ENCODE measurements around the gene ARL4D. TPM values are rescaled to one million over a fixed set of nuclear protein-coding genes. Genes with fewer than 3 reads are reported as not detected.

The ARL4D gene
- total and polyA plus RNA-seq, 9 donors, result 6.2 to 34.1 (median 18.9) TPM

DNA sequence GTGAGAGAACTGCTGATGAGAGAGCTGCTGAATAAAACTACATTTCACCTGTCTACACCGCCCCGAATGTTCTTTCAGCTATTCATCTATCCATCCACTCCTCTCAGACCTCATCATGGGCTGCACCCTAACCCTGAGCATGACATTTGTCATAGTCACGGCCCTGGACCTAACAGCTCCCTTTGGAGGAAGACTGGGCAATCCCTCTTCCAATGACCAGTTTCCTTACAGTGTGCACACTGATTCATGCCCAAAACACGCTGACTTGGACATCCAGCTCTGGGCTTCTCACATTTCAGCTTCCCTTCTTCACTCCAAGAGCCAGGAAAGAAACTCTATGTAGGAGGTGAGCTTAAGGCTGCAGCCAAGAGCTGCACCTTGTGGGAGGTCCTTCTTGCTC lies 41.8 kb upstream of the ARL4D start:
- H3K9me3 ChIP-seq, result no peaks in the 10 kb centered on the region
- H3K27ac ChIP-seq, result no peak overlapping the region
- WGBS, 3 donors, result 43 to 46% (median 44%) methylated on average over 4 of the region's 4 CpGs
- no peak for TF ChIP-seq EP300 (IDR thresholded peaks at IDR 0.05)
- TF ChIP-seq POLR2A (IDR thresholded peaks at IDR 0.05), result no peak
- TF ChIP-seq, protein P1, sequence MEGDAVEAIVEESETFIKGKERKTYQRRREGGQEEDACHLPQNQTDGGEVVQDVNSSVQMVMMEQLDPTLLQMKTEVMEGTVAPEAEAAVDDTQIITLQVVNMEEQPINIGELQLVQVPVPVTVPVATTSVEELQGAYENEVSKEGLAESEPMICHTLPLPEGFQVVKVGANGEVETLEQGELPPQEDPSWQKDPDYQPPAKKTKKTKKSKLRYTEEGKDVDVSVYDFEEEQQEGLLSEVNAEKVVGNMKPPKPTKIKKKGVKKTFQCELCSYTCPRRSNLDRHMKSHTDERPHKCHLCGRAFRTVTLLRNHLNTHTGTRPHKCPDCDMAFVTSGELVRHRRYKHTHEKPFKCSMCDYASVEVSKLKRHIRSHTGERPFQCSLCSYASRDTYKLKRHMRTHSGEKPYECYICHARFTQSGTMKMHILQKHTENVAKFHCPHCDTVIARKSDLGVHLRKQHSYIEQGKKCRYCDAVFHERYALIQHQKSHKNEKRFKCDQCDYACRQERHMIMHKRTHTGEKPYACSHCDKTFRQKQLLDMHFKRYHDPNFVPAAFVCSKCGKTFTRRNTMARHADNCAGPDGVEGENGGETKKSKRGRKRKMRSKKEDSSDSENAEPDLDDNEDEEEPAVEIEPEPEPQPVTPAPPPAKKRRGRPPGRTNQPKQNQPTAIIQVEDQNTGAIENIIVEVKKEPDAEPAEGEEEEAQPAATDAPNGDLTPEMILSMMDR (IDR thresholded peaks at IDR 0.05), result no peak
- peaks cover 3% of the 10 kb centered on the region for H3K4me1 ChIP-seq (ENCODE audit: insufficient read depth)
- intact Hi-C loops (cut with DNase I), result no loop called here
- H3K27me3 ChIP-seq, result no peaks in the 10 kb centered on the region
- peak in 1 of 5 donors; percentile 31 for DNase-seq
- no peaks in the 10 kb centered on the region for H3K36me3 ChIP-seq
- H3K4me3 ChIP-seq, result no peak overlapping the region

DNA sequence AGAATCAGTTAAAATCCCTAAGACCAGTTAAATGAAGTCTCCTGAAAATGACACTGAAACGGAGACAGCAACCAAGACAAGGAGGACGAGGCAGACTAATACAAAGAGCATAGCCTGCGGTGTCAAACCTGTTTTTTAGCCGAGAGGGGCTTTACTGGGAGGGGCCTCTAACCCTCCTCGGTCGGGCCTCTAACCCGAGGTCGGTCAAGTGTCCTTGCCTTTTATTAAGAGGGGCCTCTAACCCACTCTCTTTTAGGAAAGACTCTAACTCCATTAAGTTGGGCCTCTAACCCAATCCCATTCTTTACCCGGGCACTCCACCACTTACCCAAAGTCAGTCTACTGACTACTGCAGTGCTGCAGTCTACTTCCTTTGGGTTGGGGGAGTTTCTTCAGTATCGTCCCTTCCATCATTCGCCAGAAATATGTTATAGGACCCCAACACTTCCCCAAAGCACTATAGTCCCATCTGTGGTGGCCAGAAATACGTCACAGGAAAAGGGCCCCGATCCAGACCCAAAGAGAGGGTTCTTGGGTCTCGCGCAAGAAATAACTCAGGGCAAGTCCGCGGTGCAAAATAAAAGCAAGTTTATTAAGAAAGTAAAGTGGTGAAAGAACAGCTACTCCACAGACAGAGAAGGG lies 39.2 kb upstream of the ARL4D start:
- Histone ChIP-seq H3K9me3 (no peaks in the 10 kb centered on the region), H3K27ac (peak overlapping the region; percentile 67 to 95), H3K4me1 (ENCODE audit: insufficient read depth) (peaks cover 5% of the 10 kb centered on the region), H3K36me3 (no peaks in the 10 kb centered on the region), H3K27me3 (no peaks in the 10 kb centered on the region), H3K4me3 (peak overlapping the region; percentile 56)
- intact Hi-C loops (cut with DNase I), result no loop called here
- TF ChIP-seq, protein P1 (IDR thresholded peaks at IDR 0.05), result no peak
- TF ChIP-seq EP300 (IDR thresholded peaks at IDR 0.05) (no peak), POLR2A (IDR thresholded peaks at IDR 0.05) (no peak)
- 75 to 79% (median 76%) methylated on average over 17 of the region's 17 CpGs for WGBS, 3 donors
- peak in 2 of 5 donors; percentile 28 to 47 for DNase-seq

DNA sequence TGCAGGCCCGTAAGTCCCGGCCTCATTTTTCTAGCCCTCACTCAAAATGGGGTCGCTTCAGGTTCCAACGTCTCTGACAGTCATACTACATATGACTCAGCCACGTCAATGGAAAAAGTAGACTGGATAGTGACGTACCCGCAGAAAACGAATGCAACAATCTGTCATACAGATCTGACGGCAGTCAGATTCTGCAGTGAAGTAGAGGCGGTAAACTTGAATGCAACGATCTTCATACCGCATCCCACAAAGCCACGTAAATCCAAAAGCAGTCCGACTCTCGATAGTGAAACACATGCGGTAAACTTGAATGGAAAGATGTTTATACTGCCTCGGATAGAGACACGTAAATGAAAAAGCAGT lies 38.4 kb upstream of the ARL4D start:
- H3K36me3 ChIP-seq, result no peaks in the 10 kb centered on the region
- H3K27me3 ChIP-seq, result no peaks in the 10 kb centered on the region
- peak; percentile 38 for TF ChIP-seq EP300 (IDR thresholded peaks at IDR 0.05)
- peak; percentile 33 for TF ChIP-seq POLR2A (IDR thresholded peaks at IDR 0.05)
- TF ChIP-seq, protein P1 (IDR thresholded peaks at IDR 0.05), result no peak
- peak overlapping the region; percentile 67 to 95 for H3K27ac ChIP-seq
- H3K4me3 ChIP-seq, result peak overlapping the region; percentile 56
- intact Hi-C loops (cut with DNase I), result no loop called here
- peak in 2 of 5 donors; percentile 43 to 76 for DNase-seq
- WGBS, 3 donors, result 1 to 29% (median 24%) methylated on average over 18 of the region's 18 CpGs
- no peaks in the 10 kb centered on the region for H3K9me3 ChIP-seq
- H3K4me1 ChIP-seq (ENCODE audit: insufficient read depth), result peaks cover 5% of the 10 kb centered on the region

DNA sequence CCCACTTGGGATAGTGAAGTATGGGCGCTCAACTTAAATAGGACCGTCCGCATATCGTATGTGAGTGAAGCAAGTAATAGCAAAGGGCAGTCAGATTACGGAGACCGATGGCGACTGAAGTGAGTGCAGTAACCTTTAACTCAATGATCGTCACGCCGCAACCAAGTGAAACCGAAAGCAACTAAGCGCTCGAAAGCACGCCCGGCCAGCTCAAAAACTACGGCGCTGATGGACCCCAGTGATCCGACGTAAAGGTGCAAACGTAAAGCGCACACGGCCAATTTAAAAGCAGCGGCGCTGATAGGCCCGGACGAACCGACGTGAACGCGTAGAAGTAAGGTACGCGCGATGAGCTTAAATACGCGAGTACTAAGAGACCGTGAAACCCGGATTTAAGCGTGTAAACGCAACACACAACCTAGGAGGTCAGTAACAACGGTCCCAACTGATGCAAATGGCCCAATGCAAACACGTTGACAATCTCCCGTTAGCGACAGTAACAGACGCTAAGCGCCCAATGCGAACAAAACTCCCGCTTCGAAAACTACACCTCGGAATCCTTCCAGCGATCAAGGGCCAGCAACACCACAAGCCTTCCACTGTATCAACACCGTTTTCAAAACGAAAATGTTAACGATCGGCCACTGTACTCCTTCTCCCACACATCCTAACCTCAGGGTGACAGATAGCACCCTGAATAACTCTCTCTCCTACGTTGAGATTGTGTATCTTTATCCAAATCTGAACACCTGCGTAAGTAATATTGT lies 37.9 kb upstream of the ARL4D start:
- Histone ChIP-seq H3K4me3 (peak overlapping the region; percentile 56), H3K4me1 (ENCODE audit: insufficient read depth) (peaks cover 5% of the 10 kb centered on the region), H3K27me3 (no peaks in the 10 kb centered on the region), H3K36me3 (no peaks in the 10 kb centered on the region), H3K9me3 (no peaks in the 10 kb centered on the region), H3K27ac (peak overlapping the region; percentile 67 to 95)
- intact Hi-C loops (cut with DNase I), result no loop called here
- TF ChIP-seq EP300 (IDR thresholded peaks at IDR 0.05), result no peak
- TF ChIP-seq POLR2A (IDR thresholded peaks at IDR 0.05), result peak; percentile 100
- TF ChIP-seq, protein P1 (IDR thresholded peaks at IDR 0.05), result peak in 1 of 3 donors; percentile 12
- peak in 4 of 5 donors; percentile 86 to 94 (median 90) for DNase-seq
- 0 to 13% (median 1%) methylated on average over 56 of the region's 56 CpGs for WGBS, 3 donors
